GM19395 (cell line): ENCODE measurements around the gene MATK.
"Not testable (repeated sequence)": the region's sequence is repeated elsewhere in the genome, so short reads cannot be mapped to it uniquely, and the experiment has no call there.

Experiments used
- ATAC-seq: cut with Tn5 transposase; IDR thresholded peaks from one replicate; pipeline ENCODE4 v1.9.1; 2021; ENCODE audit warnings: mild to moderate bottlenecking, moderate library complexity; ENCODE audit not compliant: unreplicated experiment

The MATK gene

DNA sequence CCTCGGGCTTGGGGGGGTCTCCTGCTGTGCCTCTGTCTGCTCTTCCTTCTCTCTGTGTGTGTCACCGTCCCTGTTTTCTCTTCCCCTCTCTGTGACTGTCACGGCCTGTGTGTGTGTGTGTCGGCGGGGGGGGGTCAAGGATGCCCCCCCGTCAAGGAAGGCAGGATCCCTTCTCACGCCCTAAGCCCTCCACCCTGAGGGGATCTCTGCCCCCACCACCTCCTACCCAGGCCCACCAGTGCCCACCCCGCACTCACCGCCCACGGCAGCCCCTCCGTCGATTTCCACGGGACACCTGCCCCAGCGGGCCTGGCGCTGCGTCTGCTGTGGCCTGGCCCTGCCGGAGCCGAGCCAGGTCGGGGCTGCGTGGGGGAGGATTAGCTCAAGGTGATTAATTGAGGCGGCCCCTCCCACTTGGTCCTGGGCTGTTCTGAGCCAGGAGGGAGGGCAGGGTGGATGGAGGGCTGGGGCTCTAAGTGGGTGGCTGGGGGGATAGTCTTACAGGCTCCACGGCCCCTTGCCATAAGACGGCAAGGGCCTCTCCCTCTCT lies 14.2 kb downstream of the MATK start, which contains the start of gene RAX2:
Gene RAX2, minus strand, starts transcription at position 323 of the 550 bp plus-strand sequence. CDS start 486 bp downstream, outside the sequence.
- no peak for ATAC-seq

DNA sequence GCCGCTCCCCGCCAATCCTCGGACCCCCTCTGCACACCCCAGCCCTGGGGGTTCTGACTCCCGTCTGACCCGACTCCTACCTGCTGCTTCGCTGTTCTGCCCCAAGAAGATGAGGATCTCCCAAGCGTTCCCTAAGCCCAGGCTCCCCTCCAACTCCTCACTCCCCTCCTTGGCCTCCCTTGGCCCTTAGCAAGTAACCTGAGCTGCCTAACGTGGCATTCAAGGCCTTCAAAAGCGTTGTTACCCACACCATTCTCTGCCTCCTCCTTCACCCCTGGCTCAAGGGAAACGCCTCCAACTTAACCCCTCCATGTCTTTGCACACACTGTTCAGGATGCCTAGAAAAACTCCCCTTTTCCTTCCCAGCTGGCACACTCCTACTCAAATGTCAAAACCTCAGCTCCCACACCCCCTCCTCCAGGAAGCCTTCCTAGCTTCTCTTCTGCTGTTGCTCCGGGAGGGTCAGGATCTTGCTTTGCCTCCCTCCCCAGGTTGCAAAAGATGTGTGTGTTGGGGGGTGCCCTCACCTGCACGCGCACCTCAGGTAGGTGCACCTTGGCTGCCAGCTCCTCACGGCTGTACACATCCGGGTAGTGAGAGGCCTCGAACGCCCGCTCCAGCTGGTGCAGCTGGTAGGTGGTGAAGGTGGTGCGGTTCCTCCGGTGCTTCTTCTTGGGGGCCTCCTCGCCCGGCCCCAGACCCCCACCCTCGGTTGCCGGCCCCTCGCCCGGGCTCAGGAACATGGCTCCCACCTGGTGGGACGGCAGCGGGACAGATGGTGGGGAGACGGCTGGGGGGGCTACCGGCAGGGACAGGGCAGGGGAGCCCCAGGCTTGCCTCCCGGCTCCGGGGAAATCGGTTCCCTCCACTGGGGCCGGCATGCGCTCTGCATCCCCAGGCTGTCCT lies 14.9 kb downstream of the MATK start:
- no peak for ATAC-seq

DNA sequence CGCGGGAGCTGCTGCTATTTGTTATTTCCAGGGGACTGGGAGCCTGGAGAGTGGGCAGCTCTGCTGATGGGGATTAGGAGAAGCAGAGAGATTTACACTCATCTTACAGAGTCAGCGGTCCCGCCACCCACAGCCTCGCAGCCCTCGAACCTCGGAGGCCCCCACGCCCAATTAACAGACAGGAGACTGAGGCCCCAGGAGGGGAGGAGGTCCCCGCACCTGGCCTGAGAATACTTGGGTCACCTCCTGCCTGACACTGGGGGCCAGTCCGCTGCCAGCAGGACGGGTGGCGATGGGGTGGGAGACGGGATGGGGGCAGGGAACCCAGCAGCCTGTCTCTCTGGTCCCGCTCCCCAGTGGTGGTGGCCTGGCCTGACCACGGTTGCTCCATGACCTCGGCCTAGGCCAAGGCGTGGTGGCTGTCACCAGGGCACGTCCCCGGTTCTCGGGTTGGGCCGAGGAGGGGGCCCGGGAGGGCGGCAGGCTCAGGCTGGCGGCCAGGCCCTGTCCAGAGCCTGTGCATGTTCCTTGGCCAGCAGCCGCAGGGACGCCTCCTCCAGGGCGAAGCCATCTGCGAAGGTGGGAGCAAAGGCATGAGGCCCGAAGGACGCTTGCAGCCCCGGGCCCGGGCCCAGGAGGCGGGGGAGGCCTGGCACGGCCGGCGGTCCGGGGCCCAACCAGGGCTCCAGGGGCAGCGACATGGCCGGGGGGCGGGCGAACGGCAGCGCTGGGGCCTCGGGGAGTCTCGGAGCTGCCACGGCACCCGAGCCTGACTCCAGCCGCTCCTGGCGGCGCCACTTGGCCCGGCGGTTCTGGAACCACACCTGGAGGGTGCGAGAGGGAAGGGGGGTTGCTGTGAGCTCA lies 15.8 kb downstream of the MATK start:
- ATAC-seq: no peak

DNA sequence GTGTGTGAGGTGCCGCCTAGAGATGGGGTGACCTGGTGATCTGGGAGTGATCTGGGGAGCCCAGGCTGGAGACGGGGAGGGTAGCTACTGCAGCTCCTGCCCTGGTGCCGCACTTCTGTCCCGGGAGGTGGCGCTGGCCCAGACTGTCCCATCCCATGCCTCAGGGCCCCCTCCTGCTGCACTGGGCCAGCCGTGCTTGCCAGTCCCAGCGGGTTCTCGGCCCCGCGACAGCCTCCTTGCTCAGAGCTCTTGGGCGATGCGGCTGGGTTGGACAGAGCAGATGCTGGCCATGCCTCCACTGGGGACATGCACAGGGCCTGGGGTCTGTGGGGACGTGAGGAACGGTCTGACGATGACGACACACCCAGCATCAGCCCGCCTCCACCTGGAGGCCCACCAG lies 16.7 kb downstream of the MATK start:
- ATAC-seq: no peak

DNA sequence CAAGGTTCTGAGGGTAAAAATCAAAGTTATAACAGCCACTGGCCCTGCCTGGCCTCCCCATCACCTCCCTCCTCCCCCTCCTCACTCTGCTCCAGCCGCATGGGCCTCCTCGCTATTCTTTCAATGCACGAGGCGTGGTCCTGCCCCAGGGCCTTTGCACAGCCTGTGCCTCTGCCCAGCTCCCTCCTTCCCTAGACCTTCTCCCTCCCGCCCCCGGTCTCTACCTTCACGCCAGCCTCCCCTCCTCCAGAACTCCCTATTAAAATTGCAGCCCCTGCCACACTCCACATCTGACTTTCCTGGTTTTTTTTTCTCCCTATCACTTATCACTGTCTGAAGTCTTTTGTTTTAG lies 17.5 kb downstream of the MATK start:
- no peak for ATAC-seq

DNA sequence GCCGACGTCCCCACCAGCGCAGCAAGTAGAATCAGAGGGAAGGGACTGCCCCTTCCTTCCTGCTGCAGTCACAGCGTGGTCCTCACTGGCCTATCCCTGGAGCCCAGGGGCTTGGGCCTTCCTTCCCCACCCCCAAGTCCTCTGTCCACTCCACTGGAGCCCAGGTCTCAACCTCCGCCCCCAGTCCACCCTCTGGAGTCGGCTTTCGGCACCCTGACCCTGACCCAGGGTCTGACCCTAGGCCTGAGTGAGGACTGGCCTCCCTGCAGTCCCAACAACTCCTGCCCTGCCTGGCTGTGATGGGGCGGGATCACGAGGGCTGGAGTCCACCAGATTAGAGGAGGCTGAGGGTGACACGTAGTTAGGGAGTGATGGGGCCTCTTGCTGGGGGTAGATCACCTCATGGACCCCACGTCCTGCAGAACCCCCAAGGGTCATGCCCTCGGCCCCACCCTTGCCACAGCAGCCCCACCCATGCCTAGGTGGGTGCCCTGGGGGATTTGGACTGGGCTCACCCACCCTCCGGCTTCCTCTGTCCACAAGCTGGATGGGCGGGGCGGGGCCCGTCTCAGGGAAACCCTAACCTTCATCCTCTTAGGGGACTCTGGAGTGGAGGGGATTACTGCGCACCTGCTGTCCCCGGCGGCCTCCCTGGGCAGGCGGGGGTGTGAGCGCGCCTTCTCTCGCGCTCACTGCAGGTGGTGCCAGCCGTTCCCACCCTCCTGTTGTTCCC lies 18.0 kb downstream of the MATK start:
- ATAC-seq: no peak

DNA sequence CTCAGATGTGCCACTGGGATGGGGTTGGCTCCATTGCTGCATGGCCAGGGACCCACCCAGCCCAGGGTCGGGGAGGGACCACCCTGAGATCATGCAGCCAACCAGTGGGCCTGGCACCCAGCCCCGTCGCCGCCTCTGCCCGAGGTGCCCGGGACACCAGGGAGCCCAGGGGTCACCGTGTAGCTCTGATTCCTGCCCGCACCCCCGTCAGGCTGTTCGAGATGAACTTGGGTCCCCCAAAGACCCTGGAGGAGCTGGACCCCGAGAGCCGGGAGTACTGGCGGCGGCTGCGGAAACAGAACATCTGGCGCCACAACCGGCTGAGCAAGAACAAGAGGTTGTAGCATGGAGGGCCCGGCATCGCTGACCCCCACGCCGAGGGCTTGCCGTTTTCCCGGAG lies 19.1 kb downstream of the MATK start:
- no peak for ATAC-seq

DNA sequence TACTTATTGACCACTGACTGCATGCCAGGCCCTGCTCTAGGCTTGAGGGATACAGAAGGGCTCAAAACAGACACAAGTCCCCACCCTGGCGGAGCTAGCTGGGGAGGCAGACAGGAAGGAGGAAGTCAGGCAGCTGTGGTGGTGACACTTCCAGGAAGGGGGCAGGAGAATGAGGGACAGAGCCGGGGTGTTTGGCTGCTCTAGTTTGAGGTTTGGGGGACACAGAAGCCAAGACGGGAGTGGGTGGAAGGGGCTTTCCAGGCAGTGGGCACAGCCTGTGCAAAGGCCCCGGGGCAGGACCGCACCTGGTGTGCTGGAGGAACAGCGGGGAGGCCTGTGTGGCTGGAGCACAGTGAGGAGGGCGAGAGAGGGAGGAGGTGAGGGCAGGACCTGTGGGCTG lies 19.7 kb downstream of the MATK start:
- no peak for ATAC-seq

DNA sequence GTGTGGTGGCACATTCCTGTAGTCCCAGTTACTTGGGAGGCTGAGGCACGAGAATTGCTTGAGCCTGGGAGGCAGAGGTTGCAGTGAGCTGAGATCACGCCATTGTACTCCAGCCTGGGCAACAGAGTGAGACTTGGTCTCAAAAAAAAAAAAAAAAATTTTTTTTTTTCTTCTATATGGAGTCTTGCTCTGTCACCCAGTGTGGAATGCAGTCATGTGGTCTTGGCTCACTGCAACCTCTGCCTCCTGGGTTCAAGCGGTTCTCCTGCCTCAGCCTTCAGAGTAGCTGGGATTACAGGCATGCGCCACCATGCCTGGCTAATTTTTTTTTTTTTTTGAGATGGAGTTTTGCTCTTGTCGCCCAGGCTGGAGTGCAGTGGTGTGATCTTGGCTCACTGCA lies 20.4 kb downstream of the MATK start:
- not testable (repeated sequence) for ATAC-seq

DNA sequence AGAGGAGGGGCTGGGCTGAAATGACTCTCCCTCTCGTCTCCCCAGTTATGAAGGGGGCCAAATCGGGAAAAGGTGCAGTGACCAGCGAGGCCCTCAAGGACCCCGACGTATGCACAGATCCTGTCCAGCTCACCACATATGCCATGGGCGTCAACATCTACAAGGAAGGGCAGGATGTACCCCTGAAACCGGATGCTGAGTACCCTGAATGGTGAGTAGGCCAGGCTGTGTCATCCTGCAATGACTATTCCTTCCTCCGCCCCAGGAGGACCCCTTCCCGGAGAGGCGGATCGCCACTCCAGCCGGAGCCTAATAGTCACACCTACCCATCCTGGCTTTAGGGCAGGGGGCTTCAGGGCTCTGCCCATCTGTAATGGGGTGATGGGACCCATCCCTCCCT lies 21.1 kb downstream of the MATK start:
- no peak for ATAC-seq

DNA sequence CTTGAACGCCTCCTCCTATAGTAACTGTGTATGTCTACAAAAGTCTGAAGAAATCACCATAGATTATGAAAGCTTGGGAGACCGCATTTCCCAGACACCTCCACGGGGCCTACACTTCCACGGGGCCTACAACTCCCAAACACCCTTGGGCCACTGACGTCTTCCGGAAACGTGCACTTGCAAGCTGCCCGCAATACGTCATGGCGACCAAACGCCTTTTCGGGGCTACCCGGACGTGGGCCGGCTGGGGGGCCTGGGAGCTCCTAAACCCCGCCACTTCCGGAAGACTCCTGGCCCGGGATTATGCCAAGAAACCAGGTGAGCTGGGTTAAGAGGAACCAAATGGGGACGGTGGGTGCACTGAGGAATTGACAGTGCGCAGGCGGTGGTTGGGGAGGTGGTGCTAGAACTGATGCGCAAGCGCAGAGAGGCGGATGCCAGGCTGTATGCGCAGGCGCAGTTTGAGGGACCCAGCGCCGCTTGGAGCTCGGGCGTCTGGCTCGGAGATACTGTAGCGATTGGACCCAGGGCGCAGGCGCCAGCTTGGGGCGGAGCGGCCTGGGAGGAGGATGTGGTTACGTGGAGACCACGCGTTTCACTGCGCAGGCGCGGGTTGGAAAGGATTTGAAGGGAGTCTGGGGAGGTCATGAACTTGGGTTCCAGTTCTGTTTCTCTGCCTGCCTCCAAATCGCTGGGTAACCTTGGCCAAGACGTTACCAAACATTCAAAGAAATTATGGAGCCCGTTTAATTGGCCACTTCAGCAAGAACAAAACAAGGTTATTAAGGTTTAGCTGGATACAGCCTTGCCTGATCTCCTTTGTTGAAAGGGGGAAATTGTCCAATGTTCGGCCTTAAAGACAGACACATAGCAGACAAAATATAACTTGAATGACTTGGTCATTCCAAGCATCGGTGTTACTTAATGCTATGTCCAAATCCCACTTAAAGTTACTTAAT lies 23.4 kb downstream of the MATK start, which contains the start of gene MRPL54:
Gene MRPL54, plus strand, starts transcription at position 182 of the 959 bp plus-strand sequence. Its CDS starts 19 bp downstream, at position 201.
- peak; percentile 74 for ATAC-seq

DNA sequence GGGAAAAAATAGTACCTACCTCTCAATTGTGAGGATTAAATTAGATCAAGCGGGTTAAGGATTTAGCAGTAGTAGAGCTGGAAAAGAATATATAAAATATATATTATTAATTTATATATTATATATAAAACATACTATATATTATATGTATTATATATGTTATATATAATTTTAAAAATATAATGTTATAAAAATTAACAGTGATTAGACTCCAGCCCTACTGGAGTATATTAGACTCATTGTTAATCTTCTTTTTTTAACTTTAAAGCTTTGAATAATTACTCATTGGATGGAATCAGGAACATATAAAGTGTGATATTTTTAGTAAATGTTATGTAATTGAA lies 24.1 kb downstream of the MATK start:
- no peak for ATAC-seq

DNA sequence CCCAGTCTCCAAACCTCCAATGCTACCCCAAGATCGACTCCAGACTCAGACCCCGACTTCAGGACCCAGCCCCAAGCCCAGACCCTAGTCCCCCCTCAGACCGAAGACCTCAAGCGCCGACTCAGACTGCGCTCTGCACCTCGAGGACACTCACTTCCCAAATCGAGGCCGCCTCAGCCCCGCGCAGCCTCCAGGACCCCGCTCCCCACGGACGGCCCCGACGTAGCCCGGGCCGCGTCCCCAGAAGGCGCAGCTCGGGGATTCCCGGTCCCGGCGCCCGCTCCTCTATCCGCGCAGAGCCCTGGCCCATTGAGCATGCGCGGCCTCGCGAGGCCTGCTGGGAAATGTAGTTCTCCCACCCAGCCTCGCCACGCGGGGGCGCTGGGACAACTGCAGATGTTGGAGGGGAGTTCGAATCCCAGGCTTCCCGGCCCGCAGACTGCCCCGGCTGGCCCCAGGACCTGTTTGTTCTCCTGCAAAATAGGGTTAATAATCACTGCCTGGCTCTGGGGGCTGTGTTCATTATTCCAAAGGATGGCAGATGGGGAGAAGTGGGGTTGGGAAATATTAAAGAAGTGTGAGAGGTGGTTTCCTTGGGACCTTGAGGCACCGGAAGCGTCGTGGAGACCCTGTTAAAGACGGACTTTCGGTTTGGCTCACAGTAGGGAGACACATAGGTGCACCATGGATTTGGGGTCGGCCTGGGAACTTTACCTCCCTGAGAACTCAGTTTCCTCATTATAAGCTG lies 24.6 kb downstream of the MATK start, which contains the start of gene APBA3:
Gene APBA3, minus strand, starts transcription at position 311 of the 748 bp plus-strand sequence. CDS start 1,428 bp downstream, outside the sequence.
- peak; percentile 55 for ATAC-seq

DNA sequence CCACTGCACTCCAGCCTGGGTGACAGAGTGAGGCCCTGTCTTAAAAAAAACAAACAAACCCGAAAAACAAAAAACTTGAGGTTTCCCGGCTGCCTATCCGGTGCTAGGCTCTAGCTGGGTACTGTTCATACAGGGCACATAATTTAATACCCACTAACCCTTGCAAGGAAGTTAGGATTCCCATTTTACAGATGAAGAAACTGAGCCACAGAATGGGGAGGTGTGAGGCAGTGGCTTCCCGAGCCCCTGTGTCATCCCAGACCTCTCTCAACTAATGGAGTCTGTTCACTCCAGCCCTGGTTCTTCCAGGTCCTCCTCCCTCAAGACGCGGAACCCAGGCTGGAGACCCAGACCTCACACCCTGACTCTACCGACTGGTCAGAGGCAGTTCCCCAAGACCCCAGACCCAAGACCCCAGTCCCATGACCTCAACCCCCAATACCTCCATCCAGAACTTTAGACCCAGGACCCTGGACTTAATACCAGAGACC lies 25.3 kb downstream of the MATK start:
- ATAC-seq: no peak

DNA sequence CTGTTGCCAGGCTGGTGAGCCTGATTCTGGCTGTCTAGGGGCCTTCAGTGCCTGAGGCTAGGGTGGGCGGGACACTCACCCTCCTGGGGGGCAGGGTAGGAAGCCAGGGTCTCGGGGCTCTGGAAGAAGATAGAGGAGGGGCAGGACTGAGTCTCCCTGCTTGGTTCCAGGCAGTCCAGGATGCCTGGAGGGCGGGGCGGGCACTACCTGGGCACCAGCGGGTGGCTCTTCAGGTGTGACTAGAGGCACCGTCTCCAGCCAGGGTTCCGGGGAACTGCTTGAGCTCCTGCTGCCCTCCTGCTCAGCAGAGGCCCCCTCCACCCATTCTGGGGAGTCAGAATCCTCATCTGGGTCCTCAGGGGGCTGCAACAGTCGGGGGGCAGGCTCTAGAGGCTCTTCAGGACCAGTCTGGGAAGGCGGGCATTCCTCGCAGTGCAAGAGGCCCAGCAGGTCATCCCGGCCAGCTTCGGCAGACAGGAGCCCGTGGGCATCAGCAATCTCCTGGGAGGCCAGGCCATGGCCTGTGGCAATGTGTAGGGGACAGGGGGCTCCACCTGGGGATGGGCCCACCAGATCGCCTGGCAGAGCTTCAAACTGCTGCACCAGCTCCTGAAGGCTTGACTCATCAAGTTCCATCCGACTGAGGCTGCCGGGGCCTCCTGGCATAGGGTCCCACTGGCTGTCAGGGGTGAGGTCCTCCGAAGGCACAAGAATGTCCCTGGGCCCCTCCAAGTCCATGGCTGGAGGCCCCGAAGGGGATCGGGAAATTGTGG lies 26.5 kb downstream of the MATK start:
- ATAC-seq: no peak

DNA sequence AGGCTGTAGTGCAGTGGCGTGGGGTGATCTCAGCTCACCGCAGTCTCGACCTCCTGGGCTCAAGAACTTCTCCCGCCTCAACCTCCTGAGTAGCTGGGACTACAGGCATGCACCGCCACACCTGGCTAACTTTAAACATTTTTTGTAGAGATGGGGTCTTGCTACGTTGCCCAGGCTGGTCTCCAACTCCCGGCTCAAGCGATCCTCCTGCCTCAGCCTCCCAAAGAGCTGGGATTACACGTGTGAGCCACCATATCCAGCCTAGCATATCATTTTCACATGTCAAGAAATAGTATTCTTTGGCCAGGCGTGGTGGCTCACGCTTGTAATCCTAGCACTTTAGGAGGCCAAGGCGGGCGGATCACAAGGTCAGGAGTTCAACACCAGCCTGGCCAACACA lies 27.9 kb downstream of the MATK start:
- not testable (repeated sequence) for ATAC-seq

DNA sequence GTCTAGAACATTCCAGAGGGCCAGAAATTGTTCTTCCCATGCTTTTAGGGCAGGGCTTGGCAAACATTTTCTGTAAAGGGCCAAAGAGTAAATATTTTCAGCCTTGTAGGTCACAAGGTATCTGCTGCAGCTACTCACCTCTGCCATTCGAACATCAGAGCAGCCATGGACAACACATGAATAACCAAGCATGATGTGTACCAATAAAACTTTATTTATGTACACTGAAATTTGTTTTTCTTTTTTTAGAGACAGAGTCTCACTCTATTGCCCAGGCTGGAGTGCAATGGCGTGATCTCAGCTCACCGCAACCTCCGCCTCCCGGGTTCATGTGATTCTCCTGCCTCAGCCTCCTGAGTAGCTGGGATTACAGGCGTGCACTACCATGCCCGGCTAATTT lies 28.5 kb downstream of the MATK start:
- ATAC-seq: not testable (repeated sequence)
